Measurements from ENCODE around the gene RABGAP1.
A peak's percentile ranks its signal among the peaks of the same experiment; 100 is the strongest.

RABGAP1 gene

GRCh38 chr9:123087359-123087888, 146.6 kb downstream of the RABGAP1 start:
- DNase-seq: no peak

GRCh38 chr9:123089040-123089439, 148.2 kb downstream of the RABGAP1 start:
- no peak for DNase-seq

GRCh38 chr9:123089790-123090189, 149.0 kb downstream of the RABGAP1 start:
- DNase-seq: no peak

GRCh38 chr9:123090198-123090896, 149.5 kb downstream of the RABGAP1 start:
- no peak for DNase-seq

GRCh38 chr9:123090956-123091355, 150.1 kb downstream of the RABGAP1 start:
- DNase-seq: no peak

- no peak for DNase-seq
Measured at GRCh38 chr9:123091459-123091858, 150.6 kb downstream of the RABGAP1 start.

- DNase-seq: no peak
Measured at GRCh38 chr9:123093141-123093540, 152.3 kb downstream of the RABGAP1 start.

GRCh38 chr9:123096987-123097386, 156.2 kb downstream of the RABGAP1 start:
- DNase-seq: no peak

- no peak for DNase-seq
Measured at GRCh38 chr9:123097430-123098095, 156.7 kb downstream of the RABGAP1 start.

- DNase-seq: no peak
Measured at GRCh38 chr9:123098096-123098459, 157.3 kb downstream of the RABGAP1 start.

GRCh38 chr9:123099042-123099441, 158.2 kb downstream of the RABGAP1 start:
- DNase-seq: no peak

GRCh38 chr9:123099548-123099947, 158.7 kb downstream of the RABGAP1 start:
- DNase-seq: no peak

- no peak for DNase-seq
Measured at GRCh38 chr9:123102375-123103113, 161.7 kb downstream of the RABGAP1 start.

GRCh38 chr9:123104807-123105206, 164.0 kb downstream of the RABGAP1 start:
- no peak for DNase-seq

GRCh38 chr9:123105490-123105889, 164.7 kb downstream of the RABGAP1 start:
- no peak for DNase-seq

- DNase-seq: no peak
Measured at GRCh38 chr9:123107639-123108285, 166.9 kb downstream of the RABGAP1 start.

GRCh38 chr9:123108976-123109375, 168.2 kb downstream of the RABGAP1 start:
- DNase-seq: no peak

GRCh38 chr9:123109540-123110279, 168.9 kb downstream of the RABGAP1 start:
- DNase-seq: no peak

- DNase-seq: no peak
Measured at GRCh38 chr9:123111427-123112014, 170.7 kb downstream of the RABGAP1 start.

- peak; percentile 31 for DNase-seq
Measured at GRCh38 chr9:123112015-123112975, 171.5 kb downstream of the RABGAP1 start.

- DNase-seq: no peak
Measured at GRCh38 chr9:123113185-123113584, 172.4 kb downstream of the RABGAP1 start.
